GM19328 (cell line): ENCODE measurements around the gene SND1.

Source experiments
- ATAC-seq: cut with Tn5 transposase; IDR thresholded peaks from one replicate; pipeline ENCODE4 v1.9.1; 2021; ENCODE audit warnings: mild to moderate bottlenecking, moderate library complexity; ENCODE audit not compliant: unreplicated experiment

Gene SND1

GRCh38 chr7:128030263-128030653, 378.3 kb downstream of the SND1 start:
- no peak for ATAC-seq

- ATAC-seq = peak; percentile 45
Measured at GRCh38 chr7:128030654-128031611, 378.9 kb downstream of the SND1 start, which contains the start of gene LRRC4. LRRC4 (minus strand) TSS chr7:128031437; CDS start chr7:128030640, 797 bp downstream.

- peak; percentile 39 for ATAC-seq
Measured at GRCh38 chr7:128031901-128032604, 380.1 kb downstream of the SND1 start.

- no peak for ATAC-seq
Measured at GRCh38 chr7:128032605-128033235, 380.7 kb downstream of the SND1 start.

GRCh38 chr7:128033246-128033645, 381.3 kb downstream of the SND1 start:
- no peak for ATAC-seq

GRCh38 chr7:128034825-128035224, 382.8 kb downstream of the SND1 start:
- no peak for ATAC-seq

GRCh38 chr7:128035712-128036111, 383.7 kb downstream of the SND1 start:
- ATAC-seq = no peak

GRCh38 chr7:128036226-128036940, 384.4 kb downstream of the SND1 start:
- peak; percentile 41 for ATAC-seq

GRCh38 chr7:128037081-128037480, 385.1 kb downstream of the SND1 start:
- ATAC-seq = no peak

- ATAC-seq = no peak
Measured at GRCh38 chr7:128037880-128038619, 386.1 kb downstream of the SND1 start.

GRCh38 chr7:128039544-128039953, 387.6 kb downstream of the SND1 start:
- ATAC-seq = no peak

- no peak for ATAC-seq
Measured at GRCh38 chr7:128040205-128040604, 388.2 kb downstream of the SND1 start.

GRCh38 chr7:128041203-128041602, 389.2 kb downstream of the SND1 start:
- ATAC-seq = no peak

- ATAC-seq = no peak
Measured at GRCh38 chr7:128042012-128042411, 390.0 kb downstream of the SND1 start.

GRCh38 chr7:128044064-128044463, 392.1 kb downstream of the SND1 start:
- ATAC-seq = no peak

GRCh38 chr7:128045158-128045557, 393.2 kb downstream of the SND1 start:
- ATAC-seq = no peak

GRCh38 chr7:128045766-128046165, 393.8 kb downstream of the SND1 start:
- ATAC-seq = no peak

GRCh38 chr7:128052404-128052803, 400.4 kb downstream of the SND1 start:
- ATAC-seq = no peak

- no peak for ATAC-seq
Measured at GRCh38 chr7:128053023-128053422, 401.0 kb downstream of the SND1 start.

GRCh38 chr7:128053991-128054390, 402.0 kb downstream of the SND1 start:
- ATAC-seq = no peak
